Heart left ventricle (tissue), 16 donors: ENCODE measurements around the gene IHH. TPM values are rescaled to one million over a fixed set of nuclear protein-coding genes. Genes with fewer than 3 reads are reported as not detected.

Experiments
- ATAC-seq, 4 donors: fragments of 200-7000 bp; cut with Tn5 transposase; one replicate each; pipeline ENCODE4 v1.9.1; 2020 to 2022; ENCODE audit warnings: moderate library complexity in 4 of 4, mild to moderate bottlenecking in 3 of 4, moderate number of reproducible peaks in 1 of 4
- DNase-seq, 5 donors: peaks; one replicate each; pipeline ENCODE4 v3.0.0-alpha.2; 2020
- H3K27ac ChIP-seq, 12 donors: fragments of 200-600 bp; sonication (generic) in 4 of 12; one replicate each; pipeline versions ENCODE4 v1.5.0 to v1.8.0; 2016 to 2022; ENCODE audit warnings: mild to moderate bottlenecking in 2 of 12
- H3K27me3 ChIP-seq, 9 donors: fragments of 200-600 bp; sonication (generic) in 2 of 9; one replicate each; pipeline versions ENCODE4 v1.5.1 to v1.8.0; 2016 to 2022; ENCODE audit warnings: mild to moderate bottlenecking in 3 of 9
- H3K36me3 ChIP-seq, 9 donors: fragments of 200-600 bp; sonication (generic) in 2 of 9; one replicate each; pipeline versions ENCODE4 v1.5.0 to v1.8.0; 2018 to 2022; ENCODE audit warnings: mild to moderate bottlenecking in 2 of 9
- H3K4me1 ChIP-seq, 12 donors: fragments of 200-600 bp; sonication (generic) in 4 of 12; one replicate each; pipeline versions ENCODE4 v1.5.0 to v1.8.0; 2016 to 2022; ENCODE audit warnings: mild to moderate bottlenecking in 3 of 12
- H3K4me3 ChIP-seq, 12 donors: fragments of 200-600 bp; sonication (generic) in 4 of 12; one replicate each; pipeline versions ENCODE4 v1.5.0 to v1.8.0; 2017 to 2022; ENCODE audit warnings: mild to moderate bottlenecking in 9 of 12, moderate library complexity in 4 of 12
- H3K9me3 ChIP-seq, 12 donors: fragments of 200-600 bp; sonication (generic) in 4 of 12; one replicate each; pipeline versions ENCODE4 v1.5.0 to v1.8.0; 2016 to 2022; ENCODE audit warnings: mild to moderate bottlenecking in 1 of 12
- CTCF ChIP-seq, 12 donors: fragments of 200-600 bp; sonication (generic) in 4 of 12; IDR thresholded peaks; one replicate each; pipeline versions ENCODE4 v1.5.0 to v1.8.0; 2018 to 2022; ENCODE audit warnings: antibody characterized with exemption in 12 of 12, mild to moderate bottlenecking in 5 of 12
- POLR2A ChIP-seq, 2 donors: fragments of 450-650 bp; IDR thresholded peaks; one replicate each; pipeline ENCODE4 v1.6.1; 2017; ENCODE audit warnings: antibody characterized with exemption in 2 of 2, mild to moderate bottlenecking in 2 of 2, moderate library complexity in 2 of 2
- WGBS, 4 donors: extraction: QIAGEN DNeasy Blood & Tissue Kit in 2 of 4; methylation state at CpG; one replicate each; pipeline versions ENCODE4 v1.1.5 to v1.1.7; 2013 to 2018; 5-methylcytosine and 5-hydroxymethylcytosine counted together
- intact Hi-C, 10 donors: fragments of 100-400 bp; cut with DNase I; formaldehyde crosslinking; loops; one replicate each; pipeline versions ENCODE4 v1.11.1 to v1.14.2; 2022
- polyA plus RNA-seq, 2 donors: library from polyadenylated mRNA; stranded (reverse); fragments of 200-250 nt; gene quantifications; one replicate each; pipeline ENCODE4 v1.2.3, GENCODE V29; 2013
- total RNA-seq, 9 donors: library from RNA; depleted of rRNA in 2 of 9; stranded (reverse); fragments of >200 nt in 2 of 9; fragmentation: NEBNext Ultra II Directional in 3 of 9; extraction: Animal tissue kit (Norgen Biotek cat#: 25700) in 3 of 9; gene quantifications; one replicate each; pipeline versions ENCODE4 v1.1.0 to v1.2.4, GENCODE V29; 2016 to 2023
- donor health status: ischemic (EF 13 %, LVEDD 7.1; RV severe dilation, severe dysfunction).
- donor health status: healthy with polysubstance abuse.
- donor health status: DM: no; HTN: yes; CAD: no.
- donor health status: DM: no; HTN: no; CAD: no.
- donor health status: ischemic (EF 25% LVEDD 6.9; RV normal size, moderate dysfunction).
- donor health status: ischemic (EF 25% LVEDD 5.7; RV mildly dilated, moderate dysfunction).
- donor health status: healthy.
- donor health status: DM: yes; HTN: yes; CAD: no.
- donor health status: ischemic (EF 35%, LVEDD 5.7; RV mildly dilated, moderate dysfunction).
- donor health status: nonischemic (EF 11% LVEDD 7.7; RV severe dilation, severe dysfunction).
- donor health status: DM: yes; HTN: yes; CAD: no.
- donor health status: PGD.
- donor health status: ischemic (EF 29% LVEDD 5.4; RV normal size, mild dysfunction).
- donor health status: nonischemic (EF 23%, LVEDD 6.1; RV moderate dilation, normal function).

Gene IHH
- total and polyA plus RNA-seq, 11 donors: not detected

GRCh38 chr2:219022616-219023015, 38.1 kb downstream of the IHH start:
- H3K4me1 ChIP-seq: no peaks in the 10 kb centered on the region
- no peak overlapping the region for H3K4me3 ChIP-seq
- intact Hi-C loops: loop anchor here in 1 of 10 donors (10.0 kb wide), 1 partner anchor 132 kb away; no protein-coding TSS in a partner anchor
- no peaks in the 10 kb centered on the region for H3K36me3 ChIP-seq
- TF ChIP-seq POLR2A (IDR thresholded peaks at IDR 0.05) (no peak), CTCF (IDR thresholded peaks at IDR 0.05) (no peak)
- no peaks in the 10 kb centered on the region for H3K9me3 ChIP-seq
- H3K27ac ChIP-seq: no peak overlapping the region
- H3K27me3 ChIP-seq: peaks cover 0 to 22% (median 0%) of the 10 kb centered on the region in 9 donors
- ATAC-seq (no peak), DNase-seq (no peak)
- WGBS, 4 donors: 77 to 84% (median 79%) methylated on average over 5 of the region's 5 CpGs

DNA sequence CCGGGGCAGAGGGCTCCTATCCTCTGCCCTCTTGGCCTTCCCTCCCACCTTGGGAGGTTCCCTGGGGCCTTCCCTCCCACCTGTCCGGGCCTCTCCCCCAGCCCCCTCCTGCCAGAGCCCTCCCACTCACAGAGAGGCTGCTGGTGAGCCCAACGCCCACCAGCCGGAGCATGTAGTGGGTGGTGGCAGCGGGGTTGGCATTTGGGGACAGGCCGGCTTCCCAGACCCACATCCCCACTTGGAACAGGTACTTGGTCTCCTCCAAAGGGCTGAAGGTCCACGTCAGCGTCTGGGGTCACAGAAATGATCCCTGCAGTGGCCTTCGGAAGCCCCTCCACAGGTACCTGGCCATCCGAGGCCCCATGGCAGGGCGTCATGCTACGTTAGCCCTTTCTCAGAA, 38.7 kb downstream of the IHH start:
- Histone ChIP-seq H3K27me3 (peaks cover 0 to 24% (median 0%) of the 10 kb centered on the region in 9 donors), H3K4me3 (no peak overlapping the region), H3K27ac (no peak overlapping the region), H3K36me3 (no peaks in the 10 kb centered on the region), H3K4me1 (no peaks in the 10 kb centered on the region), H3K9me3 (no peaks in the 10 kb centered on the region)
- DNase-seq: no peak
- TF ChIP-seq CTCF (IDR thresholded peaks at IDR 0.05): no peak
- TF ChIP-seq POLR2A (IDR thresholded peaks at IDR 0.05): no peak
- intact Hi-C loops: loop anchor here in 1 of 10 donors (10.0 kb wide), 1 partner anchor 133 kb away; no protein-coding TSS in a partner anchor
- ATAC-seq: no peak
- 81 to 86% (median 85%) methylated on average over 7 to 12 of the region's 12 CpGs for WGBS, 4 donors

DNA sequence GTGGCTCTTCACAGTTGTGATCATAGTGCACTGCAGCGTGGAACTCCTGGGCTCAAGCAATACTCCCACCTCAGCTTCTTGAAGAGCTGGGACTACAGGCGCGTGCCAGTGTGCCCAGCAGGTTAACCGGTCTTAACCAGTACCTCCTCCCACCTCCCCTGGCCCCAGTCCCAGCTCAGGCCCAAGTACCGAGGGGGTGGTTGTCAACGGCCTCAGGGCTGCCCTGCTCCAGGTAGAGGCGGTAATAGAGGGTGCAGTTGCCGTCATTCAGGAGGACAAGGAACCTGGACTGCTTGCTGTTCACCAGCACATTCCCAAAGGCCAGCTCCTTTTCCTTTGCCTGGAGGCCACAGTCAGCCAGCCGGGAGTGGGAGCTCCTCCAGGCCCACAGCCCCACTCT, 39.1 kb downstream of the IHH start:
- TF ChIP-seq CTCF (IDR thresholded peaks at IDR 0.05) (no peak), POLR2A (IDR thresholded peaks at IDR 0.05) (no peak)
- Histone ChIP-seq H3K27me3 (peaks cover 0 to 24% (median 0%) of the 10 kb centered on the region in 9 donors), H3K9me3 (no peaks in the 10 kb centered on the region), H3K27ac (no peak overlapping the region), H3K36me3 (no peaks in the 10 kb centered on the region), H3K4me1 (no peaks in the 10 kb centered on the region), H3K4me3 (no peak overlapping the region)
- DNase-seq (no peak), ATAC-seq (no peak)
- intact Hi-C loops: loop anchor here in 1 of 10 donors (10.0 kb wide), 1 partner anchor 133 kb away; no protein-coding TSS in a partner anchor
- WGBS, 4 donors: 73 to 83% (median 82%) methylated on average over 6 to 9 of the region's 9 CpGs

DNA sequence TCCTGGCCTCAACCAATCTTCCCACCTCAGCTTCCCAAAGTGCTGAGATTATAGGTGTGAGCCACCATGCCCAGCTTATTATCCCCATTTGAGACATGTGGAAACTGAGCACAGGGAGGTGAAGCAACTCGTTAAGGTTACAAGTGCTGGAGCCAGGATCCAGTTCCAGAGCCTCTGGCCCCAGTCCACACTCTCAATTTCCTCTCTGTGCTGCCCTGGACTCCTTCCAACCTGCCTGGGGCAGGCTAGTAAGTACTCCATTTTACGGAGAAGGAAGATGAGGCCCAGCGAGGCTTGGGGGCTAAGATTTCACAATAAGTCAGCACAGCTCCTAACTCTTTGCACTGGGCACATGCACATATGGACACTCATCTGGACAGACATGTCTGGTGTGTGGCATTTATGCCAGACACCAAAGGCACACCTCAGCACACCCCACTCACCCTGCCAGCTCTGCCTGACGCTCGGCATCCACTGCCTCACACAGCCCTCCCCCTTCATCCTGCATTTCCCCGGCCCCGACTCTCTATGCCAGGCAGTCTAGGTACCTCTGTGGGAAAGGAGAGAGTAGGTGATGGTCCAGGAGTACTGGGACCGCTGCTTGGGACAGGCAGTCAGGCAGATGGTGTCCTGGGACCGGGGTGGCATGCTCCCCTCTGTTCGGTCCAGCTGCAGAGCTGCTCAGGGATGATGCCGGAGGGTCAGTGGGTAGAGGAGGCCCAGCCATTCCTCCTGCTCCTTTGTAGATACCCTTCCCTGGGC, 39.9 kb downstream of the IHH start:
- ATAC-seq (no peak), DNase-seq (no peak)
- intact Hi-C loops: loop anchor here in 1 of 10 donors (10.0 kb wide), 1 partner anchor 134 kb away; no protein-coding TSS in a partner anchor
- H3K36me3 ChIP-seq: no peaks in the 10 kb centered on the region
- 63 to 73% (median 70%) methylated on average over 10 to 11 of the region's 11 CpGs for WGBS, 4 donors
- no peak overlapping the region for H3K27ac ChIP-seq
- TF ChIP-seq CTCF (IDR thresholded peaks at IDR 0.05) (no peak), POLR2A (IDR thresholded peaks at IDR 0.05) (no peak)
- no peaks in the 10 kb centered on the region for H3K9me3 ChIP-seq
- H3K4me1 ChIP-seq: no peaks in the 10 kb centered on the region
- H3K4me3 ChIP-seq: no peak overlapping the region
- H3K27me3 ChIP-seq: peaks cover 0 to 24% (median 0%) of the 10 kb centered on the region in 9 donors
